Transverse colon (tissue), 4 donors: ENCODE results near the gene RBMX.

ENCODE experiments used
- POLR2A ChIP-seq: fragments of 450-650 bp; IDR thresholded peaks from one replicate; pipeline ENCODE4 v1.6.1; 2016; ENCODE audit warnings: antibody characterized with exemption, mild to moderate bottlenecking, moderate library complexity
- POLR2AphosphoS5 ChIP-seq, 3 donors: sonication (generic); formaldehyde crosslinking; IDR thresholded peaks; one replicate each; pipeline ENCODE4 v1.6.1; 2016; ENCODE audit warnings: antibody characterized with exemption in 3 of 3
- TF ChIP-seq, protein P1 (sequence below), 5 experiments: fragments of 200-600 bp in 3 of 5; fragments of 450-650 bp in 2 of 5; sonication (generic) in 3 of 5; IDR thresholded peaks; 1 replicate in 2 of 5; 2 replicates in 3 of 5; pipeline ENCODE4 v1.5.1; 2016 to 2017; ENCODE audit warnings: antibody characterized with exemption in 5 of 5, inconsistent platforms in 3 of 5, mild to moderate bottlenecking in 2 of 5, moderate library complexity in 1 of 5

DNA sequence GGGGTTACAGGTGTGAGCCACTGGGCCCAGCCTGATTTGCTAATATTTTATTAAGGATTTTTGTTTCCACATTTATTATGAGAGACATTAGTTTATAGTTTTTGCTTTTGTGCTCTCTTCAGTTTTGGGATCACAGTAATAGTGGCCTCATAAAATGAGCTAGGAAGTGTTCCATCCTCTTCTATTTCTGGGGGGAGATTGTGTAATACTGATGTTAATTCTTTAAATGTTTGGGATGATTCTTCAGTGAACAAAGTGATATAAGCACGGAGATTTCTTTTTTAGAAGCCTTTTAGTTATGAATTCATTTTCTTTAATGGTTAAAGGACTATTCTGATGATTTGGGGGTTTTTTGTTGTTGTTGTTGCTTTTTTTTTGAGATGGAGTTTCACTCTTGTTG, 41.3 kb downstream of the RBMX start:
- TF ChIP-seq, protein P1, sequence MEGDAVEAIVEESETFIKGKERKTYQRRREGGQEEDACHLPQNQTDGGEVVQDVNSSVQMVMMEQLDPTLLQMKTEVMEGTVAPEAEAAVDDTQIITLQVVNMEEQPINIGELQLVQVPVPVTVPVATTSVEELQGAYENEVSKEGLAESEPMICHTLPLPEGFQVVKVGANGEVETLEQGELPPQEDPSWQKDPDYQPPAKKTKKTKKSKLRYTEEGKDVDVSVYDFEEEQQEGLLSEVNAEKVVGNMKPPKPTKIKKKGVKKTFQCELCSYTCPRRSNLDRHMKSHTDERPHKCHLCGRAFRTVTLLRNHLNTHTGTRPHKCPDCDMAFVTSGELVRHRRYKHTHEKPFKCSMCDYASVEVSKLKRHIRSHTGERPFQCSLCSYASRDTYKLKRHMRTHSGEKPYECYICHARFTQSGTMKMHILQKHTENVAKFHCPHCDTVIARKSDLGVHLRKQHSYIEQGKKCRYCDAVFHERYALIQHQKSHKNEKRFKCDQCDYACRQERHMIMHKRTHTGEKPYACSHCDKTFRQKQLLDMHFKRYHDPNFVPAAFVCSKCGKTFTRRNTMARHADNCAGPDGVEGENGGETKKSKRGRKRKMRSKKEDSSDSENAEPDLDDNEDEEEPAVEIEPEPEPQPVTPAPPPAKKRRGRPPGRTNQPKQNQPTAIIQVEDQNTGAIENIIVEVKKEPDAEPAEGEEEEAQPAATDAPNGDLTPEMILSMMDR (IDR thresholded peaks at IDR 0.05): no peak
- TF ChIP-seq POLR2AphosphoS5 (IDR thresholded peaks at IDR 0.05) (no peak), POLR2A (no peak)
